HEK293T (cell line): ENCODE data around the gene KCTD12.

ENCODE experiments used
- ELF4 ChIP-seq: fragments of 450-650 bp; IDR thresholded peaks from 2 replicates; pipeline ENCODE4 v1.6.1; 2017; ENCODE audit warnings: antibody characterized with exemption
- FOXK2 ChIP-seq: fragments of 450-650 bp; IDR thresholded peaks from 2 replicates; pipeline ENCODE4 v1.6.1; 2016; ENCODE audit warnings: mild to moderate bottlenecking
- FOXM1 ChIP-seq: fragments of 450-650 bp; IDR thresholded peaks from 2 replicates; pipeline ENCODE4 v1.6.1; 2017; ENCODE audit warnings: mild to moderate bottlenecking, borderline replicate concordance
- HDGF ChIP-seq: fragments of 450-650 bp; IDR thresholded peaks from 2 replicates; pipeline ENCODE4 v1.6.1; 2017; ENCODE audit warnings: antibody characterized with exemption, borderline replicate concordance
- L3MBTL2 ChIP-seq: fragments of 450-650 bp; conservative IDR thresholded peaks from 2 replicates; pipeline ENCODE4 v1.6.1; 2016; ENCODE audit warnings: mild to moderate bottlenecking
- NFRKB ChIP-seq: fragments of 450-650 bp; IDR thresholded peaks from 2 replicates; pipeline ENCODE4 v1.6.1; 2016; ENCODE audit warnings: mild to moderate bottlenecking, moderate library complexity
- SP1 ChIP-seq: fragments of 450-650 bp; IDR thresholded peaks from 2 replicates; pipeline ENCODE4 v1.6.1; 2017
- SUZ12 ChIP-seq: fragments of 450-650 bp; IDR thresholded peaks from 2 replicates; pipeline ENCODE4 v1.6.1; 2016; ENCODE audit warnings: mild to moderate bottlenecking
- TARDBP ChIP-seq: fragments of 450-650 bp; IDR thresholded peaks from 2 replicates; pipeline ENCODE4 v1.6.1; 2016

- no peak for TF ChIP-seq TARDBP
- no peak for TF ChIP-seq HDGF
- no peak for TF ChIP-seq FOXM1
- TF ChIP-seq ELF4 = no peak
- TF ChIP-seq NFRKB = no peak
- no peak for TF ChIP-seq SUZ12
- TF ChIP-seq FOXK2 = no peak
- TF ChIP-seq SP1 = no peak
- no peak for TF ChIP-seq L3MBTL2
Observed at GRCh38 chr13:76882431-76882830, 3.8 kb downstream of the KCTD12 start.
